Neural crest cell (in vitro differentiated cells): ENCODE measurements around the gene RALGPS1. TPM values are rescaled to one million over a fixed set of nuclear protein-coding genes. Genes with fewer than 3 reads are reported as not detected.
A peak's percentile ranks its signal among the peaks of the same experiment; 100 is the strongest.

Experiments used
- DNase-seq: peaks from one replicate; pipeline ENCODE4 v3.0.0; 2021; ENCODE audit warnings: low read depth, mixed read lengths, low spot score
- H3K27ac Mint-ChIP-seq: one replicate; pipeline ENCODE4 v1.8.0; 2021; ENCODE audit warnings: mild to moderate bottlenecking, mixed read lengths; ENCODE audit not compliant: unreplicated experiment
- H3K27me3 Mint-ChIP-seq: 2 replicates; pipeline ENCODE4 v1.8.0; 2021; ENCODE audit warnings: low read depth, mild to moderate bottlenecking, mixed read lengths
- H3K36me3 Mint-ChIP-seq: 2 replicates; pipeline ENCODE4 v1.8.0; 2021; ENCODE audit warnings: low read depth, mild to moderate bottlenecking, mixed read lengths
- H3K4me1 Mint-ChIP-seq: 2 replicates; pipeline ENCODE4 v1.8.0; 2021; ENCODE audit warnings: mixed read lengths
- H3K4me3 Mint-ChIP-seq: one replicate; pipeline ENCODE4 v1.8.0; 2021; ENCODE audit warnings: mild to moderate bottlenecking, mixed read lengths
- H3K9me3 Mint-ChIP-seq: 2 replicates; pipeline ENCODE4 v1.8.0; 2021; ENCODE audit warnings: mixed read lengths
- CTCF ChIP-seq: fragments of 200-600 bp; sonication (generic); conservative IDR thresholded peaks from 2 replicates; pipeline ENCODE4 v1.5.0; 2021; ENCODE audit warnings: antibody characterized with exemption, mild to moderate bottlenecking
- total RNA-seq: library from RNA; stranded (reverse); gene quantifications from 2 replicates; pipeline ENCODE4 v1.2.1, GENCODE V29; 2021

The RALGPS1 gene
- total RNA-seq, 1 donor from 2014 or later, result 11.7 TPM

DNA sequence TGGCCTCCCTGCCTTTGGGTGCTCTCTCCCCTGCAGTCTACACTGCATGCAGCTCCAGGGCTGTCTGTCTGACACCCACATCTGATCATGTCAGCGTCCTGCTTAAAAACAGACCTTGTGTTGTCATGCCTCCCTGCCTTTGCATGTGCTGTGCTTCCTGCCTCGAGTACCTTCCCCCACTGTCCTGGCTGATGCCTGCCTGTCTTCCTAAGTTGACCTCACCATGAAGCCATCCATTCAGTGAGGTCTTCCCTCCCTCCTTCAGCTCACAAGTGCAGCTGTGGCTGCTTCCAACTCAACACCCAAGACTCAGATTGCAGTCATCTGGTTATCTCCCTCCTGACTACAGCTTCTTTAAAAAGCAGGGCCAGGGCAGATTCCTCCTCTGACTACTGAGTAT lies 202.4 kb downstream of the RALGPS1 start:
- Mint-ChIP-seq H3K36me3 (no peaks in the 10 kb centered on the region), H3K27ac (no peak overlapping the region), H3K9me3 (no peaks in the 10 kb centered on the region), H3K27me3 (no peaks in the 10 kb centered on the region), H3K4me1 (peaks cover 40% of the 10 kb centered on the region), H3K4me3 (no peak overlapping the region)
- no peak for TF ChIP-seq CTCF
- DNase-seq, result no peak

- no peak for DNase-seq
- Mint-ChIP-seq H3K9me3 (no peaks in the 10 kb centered on the region), H3K27ac (no peak overlapping the region), H3K36me3 (no peaks in the 10 kb centered on the region), H3K27me3 (no peaks in the 10 kb centered on the region), H3K4me3 (no peak overlapping the region), H3K4me1 (peaks cover 47% of the 10 kb centered on the region)
- TF ChIP-seq CTCF, result no peak
Measured at GRCh38 chr9:127117801-127118200, 203.2 kb downstream of the RALGPS1 start.

- H3K36me3 Mint-ChIP-seq, result no peaks in the 10 kb centered on the region
- no peak for TF ChIP-seq CTCF
- no peaks in the 10 kb centered on the region for H3K27me3 Mint-ChIP-seq
- DNase-seq, result no peak
- peak overlapping the region; percentile 7 for H3K4me3 Mint-ChIP-seq
- H3K27ac Mint-ChIP-seq, result peak overlapping the region; percentile 15
- H3K4me1 Mint-ChIP-seq, result peaks cover 52% of the 10 kb centered on the region
- H3K9me3 Mint-ChIP-seq, result no peaks in the 10 kb centered on the region
Measured at GRCh38 chr9:127118597-127119319, 204.2 kb downstream of the RALGPS1 start.

DNA sequence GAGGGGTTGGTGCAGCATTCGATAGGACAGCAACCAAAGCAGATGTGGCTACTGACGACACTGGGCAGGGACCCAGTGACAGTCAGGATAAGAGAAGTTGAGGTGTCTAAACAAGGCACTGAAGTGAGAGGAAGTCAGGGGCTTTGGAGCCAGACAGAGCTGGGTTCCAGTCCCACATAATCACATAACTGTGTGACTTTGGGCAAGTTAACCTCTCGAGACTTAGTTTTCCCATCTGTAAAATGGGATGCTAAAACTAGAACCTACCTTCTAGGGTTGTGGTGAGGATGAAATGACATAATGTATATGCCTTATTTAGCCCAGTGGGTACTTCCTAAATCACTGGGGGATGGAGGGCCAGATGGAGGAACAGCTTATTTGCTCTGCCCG lies 204.7 kb downstream of the RALGPS1 start:
- Mint-ChIP-seq H3K27ac (no peak overlapping the region), H3K4me3 (peak overlapping the region; percentile 7), H3K27me3 (no peaks in the 10 kb centered on the region), H3K36me3 (no peaks in the 10 kb centered on the region), H3K9me3 (no peaks in the 10 kb centered on the region), H3K4me1 (peaks cover 52% of the 10 kb centered on the region)
- no peak for TF ChIP-seq CTCF
- DNase-seq, result no peak

GRCh38 chr9:127121628-127122175 lies 207.1 kb downstream of the RALGPS1 start:
- Mint-ChIP-seq H3K27me3 (peaks cover 3% of the 10 kb centered on the region), H3K27ac (peak overlapping the region; percentile 92), H3K36me3 (no peaks in the 10 kb centered on the region), H3K9me3 (no peaks in the 10 kb centered on the region), H3K4me3 (peak overlapping the region; percentile 92), H3K4me1 (peaks cover 58% of the 10 kb centered on the region)
- DNase-seq, result peak; percentile 6
- no peak for TF ChIP-seq CTCF
